ENCODE data around the gene TTC9B. TPM values are rescaled to one million over a fixed set of nuclear protein-coding genes. Genes with fewer than 3 reads are reported as not detected.
A peak's percentile ranks its signal among the peaks of the same experiment; 100 is the strongest.

TTC9B gene
- total and polyA plus RNA-seq, 2 of the 13 experiments (the other 11 are each of a cell fraction or from before 2014, with no cell fraction given), result not detected

DNA sequence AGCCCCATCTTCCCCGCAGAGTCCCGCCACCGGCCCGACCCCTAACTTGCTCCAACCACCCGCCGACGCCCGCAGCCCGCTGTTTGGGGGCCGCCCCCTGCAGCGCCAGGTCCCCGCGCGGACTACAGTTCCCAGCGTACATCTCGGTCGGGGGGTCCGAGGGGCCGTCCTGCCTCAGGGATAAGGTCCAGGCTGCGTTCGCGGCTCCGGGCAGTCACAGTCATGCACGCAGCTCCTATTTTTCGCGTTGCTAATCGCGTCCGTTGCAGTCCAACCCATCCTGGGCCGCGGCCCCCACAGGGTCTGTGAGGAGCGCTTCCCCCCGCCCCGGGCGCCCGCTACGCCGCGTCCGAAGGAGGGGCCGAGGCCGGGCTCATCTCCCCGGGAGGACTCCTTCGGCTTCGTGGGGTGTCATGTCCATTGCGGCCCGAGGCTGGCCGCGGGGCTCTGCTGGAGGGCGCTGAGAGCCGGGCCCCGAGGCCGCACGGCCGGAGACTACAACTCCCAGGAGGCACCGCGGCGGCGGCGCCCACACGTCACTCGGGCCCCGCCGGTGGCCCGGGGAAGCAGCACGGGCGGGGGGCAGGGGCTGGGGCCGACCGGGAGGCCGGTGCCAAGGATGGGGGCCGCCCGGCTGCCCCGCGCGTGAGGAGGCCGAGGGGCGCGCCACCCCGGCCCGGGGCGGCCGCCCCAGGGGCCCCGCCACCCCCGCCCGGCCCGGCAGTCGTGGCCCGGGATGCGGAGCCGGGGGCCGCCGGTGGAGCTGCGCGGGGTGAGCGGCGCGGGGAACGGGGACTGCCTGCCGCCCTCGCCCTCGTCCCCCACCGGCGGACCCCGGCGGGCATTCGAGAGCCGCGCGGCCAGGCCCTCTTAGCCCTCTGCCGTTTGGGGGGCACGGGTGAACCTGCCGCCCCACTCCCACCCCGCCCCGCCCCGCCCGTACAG, 27.0 kb downstream of the TTC9B start, which contains the start of gene MAP3K10 (continued):
- TF ChIP-seq ZUFSP (CRISPR knock-in tag; IDR thresholded peaks at IDR 0.05; ENCODE audit: borderline replicate concordance), result no peak
- TF ChIP-seq NONO (IDR thresholded peaks at IDR 0.05), result no peak
- 0 out of 2 replicates have a peak, but pooled peaks have one; percentile 57 for TF ChIP-seq NONO (CRISPR knock-in tag; conservative IDR thresholded peaks at IDR 0.05)
- peak; percentile 81 for TF ChIP-seq ZNF20 (CRISPR knock-in tag; IDR thresholded peaks at IDR 0.05)
- no peak; the same call in 1 of the 2 replicates for TF ChIP-seq ZNF564 (CRISPR knock-in tag; IDR thresholded peaks at IDR 0.05)
- 0 out of 2 replicates have a peak, but pooled peaks have one; percentile 20 for TF ChIP-seq NFATC3 (CRISPR knock-in tag; IDR thresholded peaks at IDR 0.05)
- TF ChIP-seq UBTF (CRISPR knock-in tag; IDR thresholded peaks at IDR 0.05), result peak; percentile 66
- peak; percentile 46; the same call in 1 of the 2 replicates for TF ChIP-seq IRF2 (CRISPR knock-in tag; IDR thresholded peaks at IDR 0.05)
- TF ChIP-seq ZNF530 (CRISPR knock-in tag; IDR thresholded peaks at IDR 0.05; ENCODE audit: low read depth), result no peak
- TF ChIP-seq ELF3 (CRISPR knock-in tag; IDR thresholded peaks at IDR 0.05), result no peak
- peak; percentile 75 for TF ChIP-seq PTBP1 (IDR thresholded peaks at IDR 0.05; ENCODE audit: low read depth, low read length, poor library complexity, severe bottlenecking)
- no peak for TF ChIP-seq ZNF83 (CRISPR knock-in tag; IDR thresholded peaks at IDR 0.05; ENCODE audit: borderline replicate concordance)
- no peak for TF ChIP-seq TCF12 (IDR thresholded peaks at IDR 0.05)
- TF ChIP-seq TCF12 (CRISPR knock-in tag; IDR thresholded peaks at IDR 0.05), result 0 out of 2 replicates have a peak, but pooled peaks have one; percentile 60
- TF ChIP-seq PHB2 (IDR thresholded peaks at IDR 0.05; ENCODE audit: partially characterized antibody), result no peak
- TF ChIP-seq ZNF205 (CRISPR knock-in tag; IDR thresholded peaks at IDR 0.05), result no peak
- TF ChIP-seq ZNF619 (CRISPR knock-in tag; IDR thresholded peaks at IDR 0.05), result no peak
- no peak for TF ChIP-seq GFI1 (CRISPR knock-in tag; IDR thresholded peaks at IDR 0.05; ENCODE audit: borderline replicate concordance)
- TF ChIP-seq, protein P1, sequence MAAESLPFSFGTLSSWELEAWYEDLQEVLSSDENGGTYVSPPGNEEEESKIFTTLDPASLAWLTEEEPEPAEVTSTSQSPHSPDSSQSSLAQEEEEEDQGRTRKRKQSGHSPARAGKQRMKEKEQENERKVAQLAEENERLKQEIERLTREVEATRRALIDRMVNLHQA (CRISPR knock-in tag; IDR thresholded peaks at IDR 0.05), result no peak; the same call in 1 of the 2 replicates
- TF ChIP-seq GATA4 (IDR thresholded peaks at IDR 0.05; ENCODE audit: borderline replicate concordance, low read depth), result 0 out of 2 replicates have a peak, but pooled peaks have one; percentile 6
- 0 out of 2 replicates have a peak, but pooled peaks have one; percentile 22 for TF ChIP-seq ZNF510 (CRISPR knock-in tag; IDR thresholded peaks at IDR 0.05; ENCODE audit: low read depth)
- no peak for TF ChIP-seq NFE2 (CRISPR knock-in tag; IDR thresholded peaks at IDR 0.05)
- peak; percentile 76 for TF ChIP-seq RBFOX2 (IDR thresholded peaks at IDR 0.05; ENCODE audit: low read depth, low read length)
- no peak for TF ChIP-seq DPF2 (CRISPR knock-in tag; IDR thresholded peaks at IDR 0.05; ENCODE audit: borderline replicate concordance, low read depth)
- TF ChIP-seq TBX2 (CRISPR knock-in tag; IDR thresholded peaks at IDR 0.05; ENCODE audit: borderline replicate concordance), result peak; percentile 70; the same call in 1 of the 2 replicates
- TF ChIP-seq HNRNPLL (IDR thresholded peaks at IDR 0.05; ENCODE audit: low read depth, low read length, poor library complexity, severe bottlenecking), result peak; percentile 67
- peak; percentile 50 for TF ChIP-seq PHF20 (CRISPR knock-in tag; IDR thresholded peaks at IDR 0.05)
